NCI-H748 (cell line): ENCODE measurements around the gene PPP1R13B.
"Not testable (repeated sequence)": the region's sequence is repeated elsewhere in the genome, so short reads cannot be mapped to it uniquely, and the experiment has no call there.

Source experiments
- DNase-seq: peaks from one replicate; lab custom pipeline; 2025; ENCODE audit not compliant: unreplicated experiment; lab: John Stamatoyannopoulos, UW

The PPP1R13B gene

DNA sequence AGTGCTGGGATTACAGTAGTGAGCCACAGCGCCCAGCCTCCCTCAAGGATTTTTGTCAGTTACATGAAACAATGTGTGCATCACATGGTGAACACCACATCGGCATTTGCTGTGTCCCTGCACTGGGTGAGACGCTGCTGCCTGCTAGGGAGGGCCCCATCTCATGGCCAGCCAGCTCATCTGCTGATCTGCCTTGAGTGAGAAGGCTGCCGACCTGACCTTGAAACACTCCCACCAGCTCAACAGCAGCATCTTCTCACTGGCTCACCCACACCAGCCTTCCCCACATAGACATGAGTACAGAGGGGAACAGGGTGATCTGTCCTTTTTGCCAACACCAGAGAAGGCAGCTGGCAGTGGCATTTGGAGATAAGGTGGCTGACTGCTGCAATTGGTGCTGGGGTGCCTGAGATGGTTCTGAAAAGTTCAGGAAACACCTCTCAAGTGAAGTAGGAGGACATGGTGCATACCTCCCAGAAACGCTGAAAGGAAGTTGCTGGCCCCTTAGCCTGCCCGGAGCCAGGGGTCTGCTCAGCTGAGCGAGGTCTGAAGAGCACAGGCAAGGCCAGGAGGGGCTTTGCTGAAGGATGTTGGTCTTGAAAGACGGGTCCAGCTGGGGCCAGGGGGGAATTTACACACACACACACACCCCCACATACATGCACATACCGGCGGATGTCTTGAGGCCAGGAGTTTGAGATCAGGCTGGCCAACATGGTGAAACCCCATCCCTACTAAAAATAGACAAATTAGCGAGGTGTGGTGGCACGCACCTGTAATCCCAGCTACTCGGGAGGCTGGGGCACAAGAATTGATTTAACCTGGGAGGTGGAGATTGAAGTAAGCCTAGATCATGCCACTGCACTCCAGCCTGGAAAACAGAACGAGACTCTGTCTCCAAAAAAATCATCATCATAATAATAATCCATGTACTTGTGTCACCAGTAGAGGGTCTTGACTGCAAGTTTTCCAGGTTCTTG is 14.3 kb upstream of the PPP1R13B start:
- no peak for DNase-seq

DNA sequence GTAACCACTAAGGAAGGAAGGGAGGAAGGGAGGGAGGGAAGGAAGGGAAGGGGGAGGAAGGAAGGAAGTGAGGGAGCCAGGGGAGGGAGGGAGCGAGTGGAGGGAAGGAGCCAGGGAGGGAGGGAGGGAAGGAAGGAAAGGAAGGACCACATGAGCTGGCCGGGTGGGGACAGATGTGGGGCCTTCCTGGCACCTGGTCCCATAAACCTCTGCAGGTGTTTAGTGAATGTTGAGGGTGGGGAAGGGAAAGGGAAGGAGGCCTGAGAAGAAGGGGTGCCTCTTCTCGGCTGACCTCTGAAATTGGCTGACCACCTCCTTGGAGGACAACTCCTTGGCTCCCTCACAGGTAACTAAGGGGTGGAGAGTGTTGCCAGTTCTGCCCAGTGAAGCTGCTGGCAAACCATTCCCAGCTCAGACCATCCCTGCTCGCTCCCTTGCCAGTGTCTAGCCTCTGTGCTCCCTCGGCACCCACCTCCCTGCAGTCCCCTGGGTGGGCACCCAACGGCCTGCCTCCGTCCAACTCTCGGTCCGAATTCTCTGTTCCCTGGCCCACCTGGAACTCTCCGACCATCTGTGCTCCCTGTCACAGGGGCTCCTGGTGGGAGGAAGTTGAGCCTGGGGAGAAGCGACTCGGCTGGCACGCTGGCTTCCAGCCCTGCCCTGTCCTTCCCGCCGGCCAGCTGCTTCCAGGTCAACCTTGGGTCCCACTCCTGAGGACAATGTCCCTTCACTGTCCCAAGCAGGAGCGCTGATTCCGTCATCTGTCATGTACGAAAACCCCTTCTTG is 12.2 kb upstream of the PPP1R13B start:
- no peak for DNase-seq

- DNase-seq, result no peak
These were observed 10.8 kb upstream of the PPP1R13B start for GRCh38 chr14:103858063-103858781.

GRCh38 chr14:103857256-103857655 is 9.9 kb upstream of the PPP1R13B start:
- no peak for DNase-seq

DNA sequence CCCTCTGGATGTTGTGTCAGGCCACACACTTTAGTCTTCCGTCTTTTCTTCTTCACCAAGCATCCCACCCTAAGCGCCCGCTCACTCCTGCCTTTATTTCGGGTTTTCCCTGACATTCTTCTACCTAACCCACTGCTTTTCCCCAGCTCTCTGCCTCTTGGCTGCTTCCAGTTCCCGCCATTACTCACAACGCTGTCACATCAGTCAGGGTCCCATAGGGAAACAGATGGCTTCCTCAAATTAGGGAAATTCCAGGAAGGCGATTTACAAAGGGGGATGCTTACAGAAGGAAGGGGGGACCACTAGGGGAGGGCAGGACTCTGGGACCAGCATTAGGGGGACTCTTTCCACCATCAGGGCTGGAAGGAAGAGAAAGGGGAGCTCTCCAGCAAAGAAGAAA is 9.2 kb upstream of the PPP1R13B start:
- DNase-seq, result no peak

DNA sequence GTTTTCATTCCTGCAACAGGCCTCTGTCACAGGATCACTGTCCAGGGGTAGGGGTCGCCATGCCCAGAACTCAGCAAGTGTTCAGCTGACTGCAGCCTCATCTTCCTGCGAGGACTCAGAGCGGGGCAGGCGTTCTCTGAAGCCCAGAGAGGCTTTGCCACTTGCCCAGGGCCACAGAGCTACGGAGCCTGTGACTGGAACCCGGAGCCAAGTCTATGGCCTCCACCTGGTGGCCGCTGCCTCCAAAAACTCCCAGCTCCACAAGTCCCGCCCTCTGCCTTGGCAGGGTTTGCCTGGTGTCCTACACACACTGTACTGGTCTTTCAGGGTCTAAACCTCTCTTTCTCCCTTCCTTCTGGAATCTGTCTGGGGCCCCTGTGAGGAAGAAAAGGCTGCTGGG is 8.7 kb upstream of the PPP1R13B start:
- DNase-seq, result no peak

DNA sequence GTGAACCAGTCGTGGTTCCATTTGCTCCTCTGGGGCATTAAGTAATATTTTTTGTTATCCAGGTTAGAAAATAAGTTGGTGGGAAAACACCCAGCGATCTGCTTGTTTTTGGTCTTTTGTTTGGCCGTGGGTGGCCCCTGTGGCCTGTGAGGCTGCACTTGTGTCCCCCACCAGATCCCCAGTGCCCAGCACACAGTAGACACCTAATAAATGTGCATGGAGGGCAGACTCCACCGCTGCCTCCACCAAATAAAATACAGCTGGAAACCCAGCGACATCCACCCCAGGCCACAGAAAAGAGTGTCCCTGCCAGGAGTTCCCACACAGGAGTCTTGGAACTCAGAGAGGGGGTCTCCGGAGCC is 8.3 kb upstream of the PPP1R13B start:
- DNase-seq, result no peak

DNA sequence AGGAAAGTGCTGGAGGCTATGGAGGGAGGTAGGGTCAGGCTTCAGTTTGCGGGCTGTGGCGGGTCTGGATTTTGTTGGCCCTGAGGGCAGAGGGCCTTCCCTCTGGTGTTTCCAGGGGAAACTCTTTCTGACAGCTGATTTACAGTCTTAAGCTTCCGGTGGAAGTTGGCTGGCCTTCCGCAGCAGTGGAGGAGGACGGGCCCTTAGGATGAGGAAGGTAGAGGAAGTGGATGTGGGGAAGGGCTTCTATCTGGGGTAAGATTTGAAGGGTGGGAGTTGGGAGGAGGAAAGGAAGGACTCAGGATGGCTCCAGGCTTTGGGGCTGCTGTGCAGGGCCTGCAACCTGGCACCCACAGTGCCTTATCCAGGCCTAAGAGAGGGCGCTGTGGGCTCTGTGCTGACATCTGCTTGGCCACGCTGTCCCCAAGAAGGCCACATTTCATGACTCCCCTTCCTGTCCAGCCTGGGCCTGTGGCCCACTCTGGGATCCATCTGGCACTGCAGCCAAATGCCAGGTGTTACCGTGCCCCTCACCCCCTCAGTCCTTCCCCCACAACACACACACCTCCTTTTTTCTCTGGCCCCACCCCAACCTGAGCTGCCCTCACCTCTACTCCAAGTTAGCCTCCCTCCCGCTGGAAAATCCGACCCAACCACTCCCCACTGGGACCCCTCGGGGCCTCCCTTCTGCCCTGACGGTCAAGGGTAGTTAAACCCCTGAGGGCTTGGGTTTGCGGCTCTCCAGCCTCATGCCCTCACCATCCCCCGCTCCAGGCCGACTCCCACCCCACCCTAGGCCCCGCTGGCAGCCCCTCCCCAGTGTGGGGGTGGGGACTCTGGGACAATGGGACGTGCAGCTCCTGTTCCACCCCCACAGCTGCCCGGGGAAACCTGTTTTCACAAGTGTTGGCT is 7.7 kb upstream of the PPP1R13B start:
- DNase-seq, result peak; percentile 93

DNA sequence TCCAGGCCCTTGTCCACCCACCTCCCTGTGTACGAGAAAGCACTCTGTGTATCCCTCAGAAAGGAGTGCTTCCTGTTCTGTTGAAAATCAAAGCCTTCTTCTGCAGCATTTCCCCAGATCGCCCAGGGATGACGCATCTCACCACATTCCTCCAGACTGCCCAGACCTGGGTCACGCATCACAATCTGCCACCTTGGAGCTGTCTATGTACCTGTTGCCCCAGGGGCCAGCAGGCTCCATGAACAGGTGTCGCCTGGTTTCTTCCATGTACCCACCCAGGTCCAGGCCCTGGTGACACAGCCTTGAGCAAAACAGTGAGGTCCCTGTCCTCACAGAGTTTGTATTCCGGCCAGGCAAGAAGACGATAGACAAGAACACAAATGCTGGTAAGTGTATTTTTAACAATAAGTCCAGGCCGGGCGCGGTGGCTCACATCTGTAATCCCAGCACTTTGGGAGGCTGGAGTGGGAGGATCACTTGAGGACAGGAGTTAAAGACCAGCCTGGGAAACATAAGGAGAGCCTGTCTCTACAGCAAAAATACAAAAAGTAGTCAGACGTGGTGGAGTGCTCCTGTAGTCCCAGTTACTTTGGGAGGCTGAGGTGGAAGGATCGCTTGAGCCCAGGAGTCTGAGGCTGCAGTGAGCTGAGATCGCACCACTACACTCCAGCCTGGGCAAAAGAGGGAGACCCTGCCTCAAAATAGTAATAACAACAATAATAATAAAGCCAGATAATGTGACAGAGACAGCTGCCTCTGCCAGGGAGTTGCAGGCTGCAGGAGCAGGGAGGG is 6.8 kb upstream of the PPP1R13B start:
- DNase-seq, result no peak

DNA sequence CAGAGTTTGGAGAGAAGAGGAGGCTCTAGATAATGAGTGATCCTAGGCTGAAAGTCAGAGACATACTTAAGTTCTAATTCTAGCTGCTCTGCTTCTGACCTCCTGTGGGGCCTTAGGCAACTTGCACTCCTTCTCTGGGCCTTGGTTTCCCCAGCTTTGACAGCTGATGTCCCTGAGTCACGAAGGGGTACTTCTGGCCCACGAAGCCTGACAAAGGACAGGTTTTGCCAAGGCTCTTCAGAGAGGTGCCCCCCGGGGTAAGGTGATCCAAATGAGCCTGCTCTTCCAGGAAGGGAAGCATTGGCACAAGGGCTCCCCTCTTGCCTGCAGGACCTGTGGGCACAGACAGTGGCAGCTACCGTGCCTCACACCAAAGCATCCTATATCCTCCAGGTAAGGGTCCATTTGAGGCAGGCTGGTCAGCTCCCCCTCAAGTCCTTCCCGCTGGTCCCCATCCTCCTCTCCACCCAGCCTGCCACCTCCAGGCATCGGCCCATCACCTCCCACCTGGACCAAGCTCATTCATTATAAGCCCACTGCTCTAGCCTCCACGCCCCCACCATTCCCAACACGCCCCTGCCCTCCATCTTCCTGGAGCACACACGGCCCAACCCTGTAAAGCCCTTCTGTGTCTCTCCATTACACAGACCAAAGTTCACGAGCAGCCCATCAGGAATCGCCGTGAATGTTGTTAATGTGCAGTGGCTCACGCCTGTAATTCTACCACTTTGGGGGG is 1.9 kb upstream of the PPP1R13B start:
- no peak for DNase-seq

DNA sequence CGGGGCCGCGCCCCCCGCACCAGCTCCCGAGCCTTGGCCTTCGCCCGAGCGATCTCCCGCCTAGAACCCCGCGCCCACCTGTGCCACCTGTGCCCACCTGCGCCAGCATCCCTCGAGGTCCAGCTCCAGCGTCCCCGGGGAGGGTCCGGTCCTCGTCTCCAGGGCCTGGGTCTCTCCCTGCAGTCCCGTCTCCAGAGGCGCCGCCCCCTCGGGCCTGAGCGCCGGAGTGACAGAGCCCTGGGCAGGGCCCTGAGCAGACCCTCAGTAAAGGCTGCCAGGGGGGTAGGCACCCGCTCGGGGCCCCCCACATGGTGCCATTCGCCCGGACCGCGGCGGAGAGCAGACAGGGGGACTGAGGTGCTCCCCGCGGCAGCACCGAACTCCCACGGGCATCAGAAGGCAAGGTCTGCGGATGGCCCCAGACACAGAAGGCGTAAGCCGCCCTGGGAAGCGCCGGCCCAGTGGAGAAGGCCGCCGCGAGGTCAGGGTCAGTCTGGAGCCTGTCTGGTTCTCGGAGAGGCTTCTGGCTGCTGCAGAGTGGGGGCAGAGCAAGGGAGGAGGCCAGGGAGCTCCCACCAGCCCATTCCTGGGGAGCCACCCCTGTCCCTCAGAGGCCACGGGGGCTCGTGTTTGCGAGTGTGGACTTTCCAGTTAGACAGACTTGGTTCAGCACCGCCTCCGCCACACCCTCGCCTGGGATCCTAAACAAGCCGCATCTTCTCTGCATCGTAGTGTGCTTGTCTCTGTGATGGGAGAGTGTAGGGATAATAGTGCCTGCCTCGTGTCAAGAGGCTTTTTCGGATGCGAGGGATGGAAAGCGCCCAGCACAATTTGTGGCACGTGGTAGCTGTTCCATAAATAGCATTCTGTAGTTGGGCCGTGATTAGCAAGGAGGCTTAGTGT is 1.1 kb upstream of the PPP1R13B start:
- peak; percentile 60 for DNase-seq

GRCh38 chr14:103846543-103847450 is 578 bp downstream of the PPP1R13B start:
- DNase-seq, result peak; percentile 74

DNA sequence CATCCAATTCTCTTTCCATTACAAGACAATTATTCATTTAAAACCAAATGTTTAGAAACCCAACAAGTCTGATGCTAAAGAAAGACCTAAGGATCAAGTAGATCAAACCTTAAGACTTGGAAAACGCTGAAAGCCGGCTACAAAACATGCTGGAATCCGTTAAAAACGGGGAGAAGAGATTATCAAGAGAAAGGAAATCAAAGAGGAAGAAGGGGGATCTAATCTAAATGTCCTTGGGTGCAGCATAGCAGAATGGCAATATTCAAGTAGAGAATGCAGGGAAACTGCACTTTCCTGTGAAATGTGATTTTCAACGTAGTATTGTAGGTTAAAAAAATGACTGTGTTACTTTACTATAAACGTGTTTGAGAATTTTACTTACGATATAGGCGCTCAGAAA is 1.3 kb downstream of the PPP1R13B start:
- no peak for DNase-seq

- DNase-seq, result no peak
These were observed 2.0 kb downstream of the PPP1R13B start for GRCh38 chr14:103845327-103845726.

DNA sequence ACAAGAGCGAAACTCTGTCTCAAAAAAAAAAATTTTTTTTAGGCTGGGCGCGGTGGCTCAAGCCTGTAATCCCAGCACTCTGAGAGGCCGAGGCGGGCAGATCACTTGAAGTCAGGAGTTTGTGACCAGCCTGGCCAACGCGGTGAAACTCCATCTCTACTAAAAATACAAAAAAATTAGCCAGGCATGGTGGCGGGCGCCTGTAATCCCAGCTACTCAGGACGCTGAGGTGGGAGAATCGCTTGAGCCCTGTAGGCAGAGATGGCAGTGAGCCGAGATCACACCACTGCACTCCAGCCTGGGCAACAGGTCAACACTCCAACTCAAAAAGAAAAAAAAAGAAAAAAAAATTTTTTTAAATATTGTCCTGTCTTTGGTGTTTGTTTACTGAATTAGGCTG is 6.1 kb downstream of the PPP1R13B start:
- DNase-seq, result not testable (repeated sequence)

DNA sequence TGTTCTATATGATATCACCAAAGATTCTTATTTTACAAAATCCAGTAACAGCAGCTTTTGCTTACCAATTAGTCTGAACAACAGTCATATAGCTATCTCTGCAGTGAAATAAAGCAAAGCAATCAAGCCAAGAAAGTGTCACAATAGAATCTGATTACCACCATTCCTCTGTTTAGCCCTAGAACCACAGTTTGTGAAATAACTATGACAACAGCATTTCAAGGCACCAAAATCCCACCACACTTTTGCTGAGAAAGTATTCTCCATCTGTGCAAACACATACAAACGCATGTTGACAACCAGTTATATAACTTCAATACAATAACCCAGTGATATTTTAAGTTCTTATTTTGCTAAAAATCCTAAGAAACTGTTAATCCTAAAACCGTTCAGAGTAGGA is 7.4 kb downstream of the PPP1R13B start:
- DNase-seq, result no peak

GRCh38 chr14:103839579-103839978 is 7.8 kb downstream of the PPP1R13B start:
- no peak for DNase-seq
